KBM-7 (cell line): ENCODE results near the gene AP2A2.
A peak's percentile ranks its signal among the peaks of the same experiment; 100 is the strongest.

Experiments used
- DNase-seq: peaks from one replicate; pipeline ENCODE4 v3.0.0-alpha.2; 2015
- in situ Hi-C: fragments of 300-500 bp; cut with MboI; formaldehyde crosslinking; loops from 2 replicates; pipeline ENCODE4 v1.14.3; 2020; ENCODE audit warnings: low sequenced_read_pairs, low pct_unique_long_range_greater_than_20kb, mixed read lengths

AP2A2 gene

GRCh38 chr11:897253-898142 is 28.2 kb upstream of the AP2A2 start:
- DNase-seq = no peak
- in situ Hi-C loops = no loop called here

- in situ Hi-C loops = no loop called here
Measured at GRCh38 chr11:898143-898511, 27.5 kb upstream of the AP2A2 start.

GRCh38 chr11:898540-899190 is 27.0 kb upstream of the AP2A2 start:
- in situ Hi-C loops = no loop called here
- no peak for DNase-seq

More at GRCh38 chr11:898143-898511, 27.5 kb upstream of the AP2A2 start:
- DNase-seq = peak; percentile 35

DNA sequence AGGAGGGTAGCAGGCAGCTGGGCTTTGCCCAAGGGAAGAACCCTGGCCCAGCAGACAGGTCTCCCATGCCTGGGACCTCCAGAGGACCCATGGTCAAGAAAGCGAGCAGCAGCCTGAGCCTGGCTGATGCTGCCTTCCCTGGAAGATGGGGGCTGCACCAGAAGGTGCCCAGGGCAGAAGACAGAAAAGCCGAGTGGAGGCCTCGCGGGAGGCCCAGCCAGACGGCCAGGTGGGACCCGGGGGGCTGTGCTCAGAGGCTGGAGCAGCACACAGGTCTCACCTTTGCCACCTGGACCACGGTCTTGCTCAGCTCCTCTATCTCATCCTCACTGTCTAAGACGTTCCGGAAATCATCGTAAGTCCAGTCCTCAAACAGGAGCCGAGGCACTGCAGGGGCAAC is 25.9 kb upstream of the AP2A2 start:
- in situ Hi-C loops = no loop called here

DNA sequence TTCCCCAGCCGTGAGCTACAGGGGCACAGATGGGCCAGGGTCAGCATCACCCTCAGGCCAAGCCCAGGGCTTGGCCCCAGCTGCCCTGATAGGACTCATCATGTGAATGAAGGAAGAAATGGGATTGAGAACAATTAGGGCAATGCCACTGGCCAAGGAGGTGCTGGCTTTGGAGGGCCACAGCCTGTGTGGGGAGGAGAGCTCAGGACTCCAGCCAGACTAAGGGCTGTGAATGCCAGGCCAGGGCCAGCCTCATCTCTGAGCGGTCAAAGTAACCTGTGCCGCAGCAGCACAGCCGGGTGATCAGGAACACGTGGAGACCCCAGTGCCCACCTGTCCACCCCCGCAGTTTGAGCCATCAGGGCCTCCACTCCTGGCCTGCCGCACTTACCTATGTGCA is 25.1 kb upstream of the AP2A2 start:
- in situ Hi-C loops = no loop called here

More for the DNA sequence above, 25.9 kb upstream of the AP2A2 start:
- no peak for DNase-seq

GRCh38 chr11:901452-902061 is 24.1 kb upstream of the AP2A2 start:
- in situ Hi-C loops = no loop called here
- no peak for DNase-seq

More for the DNA sequence above, 25.1 kb upstream of the AP2A2 start:
- DNase-seq = no peak

GRCh38 chr11:904380-904779 is 21.3 kb upstream of the AP2A2 start:
- no peak for DNase-seq
- in situ Hi-C loops = no loop called here

GRCh38 chr11:905952-906351 is 19.7 kb upstream of the AP2A2 start:
- in situ Hi-C loops = no loop called here
- no peak for DNase-seq

DNA sequence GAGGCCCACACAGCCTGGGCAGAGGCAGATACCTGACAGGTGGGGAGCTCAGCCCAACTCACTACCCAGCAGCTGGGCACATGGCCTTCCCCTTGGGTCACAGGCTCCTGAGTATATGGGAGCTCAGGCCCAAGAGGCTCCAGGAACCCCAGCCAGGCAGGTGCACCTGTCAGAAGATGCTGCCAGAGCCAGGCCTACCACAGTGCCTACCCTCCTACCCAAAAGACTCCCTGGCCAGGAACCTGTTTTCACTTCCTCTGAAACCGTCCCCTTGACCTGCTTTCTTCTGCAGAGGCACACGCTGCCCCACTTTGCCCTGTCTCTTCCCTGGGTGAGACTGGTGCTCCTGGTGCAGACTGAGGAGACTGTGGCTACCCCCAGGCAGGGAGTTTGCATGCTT is 18.0 kb upstream of the AP2A2 start:
- no peak for DNase-seq
- in situ Hi-C loops = no loop called here

GRCh38 chr11:908273-908672 is 17.4 kb upstream of the AP2A2 start:
- DNase-seq = no peak
- in situ Hi-C loops = no loop called here

GRCh38 chr11:909406-909805 is 16.3 kb upstream of the AP2A2 start:
- DNase-seq = no peak
- in situ Hi-C loops = no loop called here

DNA sequence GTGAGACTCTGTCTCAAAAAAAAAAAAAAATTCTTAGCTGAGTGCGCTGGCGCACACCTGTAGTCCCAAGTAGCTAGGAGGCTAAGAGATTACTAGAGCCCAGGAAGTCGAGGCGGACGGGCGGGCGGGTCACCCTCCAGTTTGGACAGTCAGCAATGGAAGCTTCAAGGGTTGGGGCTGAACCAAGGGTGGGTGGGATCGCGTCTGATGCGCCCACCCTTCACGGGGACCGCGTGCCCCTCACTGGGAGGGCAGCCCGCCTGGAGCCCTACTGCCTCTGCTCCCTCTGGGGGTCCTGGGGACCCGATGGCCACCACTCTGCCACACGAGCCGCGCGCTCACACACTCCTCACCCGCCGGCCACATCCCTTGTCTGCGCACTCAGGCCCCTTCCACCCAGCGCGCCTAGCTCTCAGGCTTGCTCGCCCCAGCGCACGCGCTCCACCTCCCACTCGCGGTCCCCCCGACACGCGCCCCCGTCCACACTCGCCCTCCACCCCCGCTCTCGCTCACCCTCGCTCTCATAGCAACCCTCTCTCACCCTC is 15.6 kb upstream of the AP2A2 start:
- in situ Hi-C loops = no loop called here
- DNase-seq = no peak

GRCh38 chr11:910589-911030 is 15.1 kb upstream of the AP2A2 start, which contains the start of gene CHID1:
Gene CHID1 (minus strand): TSS chr11:910810. CDS start chr11:904816, 5,994 bp downstream.
- peak; percentile 92 for DNase-seq
- in situ Hi-C loops = no loop called here

GRCh38 chr11:911031-911889 is 14.4 kb upstream of the AP2A2 start:
- peak; percentile 55 for DNase-seq
- in situ Hi-C loops = no loop called here

- no peak for DNase-seq
- in situ Hi-C loops = no loop called here
Measured at GRCh38 chr11:911890-912219, 13.8 kb upstream of the AP2A2 start.

GRCh38 chr11:912266-912665 is 13.4 kb upstream of the AP2A2 start:
- no peak for DNase-seq
- in situ Hi-C loops = no loop called here

DNA sequence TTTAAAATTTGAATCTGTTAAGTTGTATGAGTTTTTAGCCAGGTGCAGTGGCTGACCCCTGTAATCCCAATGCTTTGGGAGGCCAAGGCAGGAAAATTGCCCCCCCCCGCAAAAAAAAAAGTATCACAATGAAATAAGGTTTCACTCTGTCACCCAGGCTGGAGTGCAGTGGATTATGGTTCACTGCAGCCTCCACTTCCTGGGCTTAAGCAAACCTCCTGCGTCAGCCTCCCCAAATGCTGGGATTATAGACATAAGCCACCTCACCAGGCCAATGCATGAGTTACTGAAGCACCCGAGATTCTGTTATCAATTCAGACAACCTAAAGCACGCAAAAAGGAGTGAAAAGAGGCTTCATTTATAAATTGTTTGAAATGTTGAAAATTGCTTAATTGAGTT is 12.6 kb upstream of the AP2A2 start:
- in situ Hi-C loops = no loop called here
- no peak for DNase-seq

GRCh38 chr11:914204-914603 is 11.5 kb upstream of the AP2A2 start:
- in situ Hi-C loops = no loop called here
- DNase-seq = no peak
